Umbilical cord (tissue), 2 donors: ENCODE measurements around the gene TREML4. TPM values are rescaled to one million over a fixed set of nuclear protein-coding genes. Genes with fewer than 3 reads are reported as not detected.
"Not testable (repeated sequence)": the region's sequence is repeated elsewhere in the genome, so short reads cannot be mapped to it uniquely, and the experiment has no call there.

Source experiments
- DNase-seq: peaks from one replicate; pipeline ENCODE4 v3.0.0-alpha.2; 2015; ENCODE audit warnings: low spot score
- total RNA-seq: library from RNA; depleted of rRNA; stranded (reverse); fragments of >200 nt; gene quantifications from one replicate; pipeline ENCODE4 v1.2.3, GENCODE V29; 2014; ENCODE audit warnings: low replicate concordance; ENCODE audit not compliant: insufficient read depth

Gene TREML4
- total RNA-seq, 1 donor from 2014 or later: 0.48 TPM

DNA sequence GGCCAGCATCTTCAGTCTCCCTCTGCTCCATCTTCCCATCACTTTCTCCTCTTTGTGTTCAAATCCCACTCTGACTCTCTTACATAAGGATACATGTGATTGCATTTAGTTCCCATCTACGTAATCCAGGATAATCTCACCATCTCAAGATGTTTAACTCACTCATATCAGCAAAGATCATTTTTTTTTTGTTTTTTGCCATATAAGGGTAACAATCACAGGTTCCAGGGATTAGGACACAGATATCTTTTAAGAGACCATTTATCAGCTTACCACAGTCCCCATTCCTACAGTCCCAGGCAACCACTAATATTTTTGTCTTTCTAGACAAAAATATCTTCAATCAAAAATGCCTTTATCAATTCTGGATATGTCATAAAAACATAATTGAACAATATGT, 24.0 kb upstream of the TREML4 start:
- no peak for DNase-seq

DNA sequence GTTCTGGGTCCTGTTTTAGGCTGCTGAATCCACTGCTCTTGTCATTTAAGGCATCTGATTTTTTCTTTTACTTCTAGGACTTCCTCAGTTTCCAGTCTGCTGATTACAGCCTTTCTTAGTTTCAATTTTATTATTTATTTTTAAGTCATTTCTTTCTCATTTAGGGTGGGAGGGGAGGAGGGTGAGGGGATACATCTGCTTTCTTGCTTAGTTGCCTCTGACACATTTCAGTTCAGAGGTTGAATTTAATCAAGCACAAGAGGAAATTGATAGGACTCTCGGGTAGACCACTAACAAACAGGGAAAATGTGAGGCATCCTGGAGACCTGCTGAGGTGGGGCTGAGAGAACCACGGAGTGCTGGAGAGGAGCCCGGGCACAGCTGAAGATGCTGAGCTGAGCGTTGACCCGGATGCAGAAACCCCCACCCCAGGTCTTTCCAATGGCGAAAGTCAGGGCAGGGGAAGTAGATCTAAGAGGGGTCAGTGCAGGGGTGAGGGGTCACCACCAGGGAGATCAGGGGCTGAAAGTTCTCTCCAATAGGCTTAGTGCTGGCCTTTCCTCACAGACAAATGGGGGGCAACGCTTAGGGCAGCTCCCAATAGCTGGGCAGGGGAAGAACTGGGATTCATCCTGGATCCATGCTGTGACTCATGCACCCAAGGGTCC, 19.6 kb upstream of the TREML4 start:
- no peak for DNase-seq

DNA sequence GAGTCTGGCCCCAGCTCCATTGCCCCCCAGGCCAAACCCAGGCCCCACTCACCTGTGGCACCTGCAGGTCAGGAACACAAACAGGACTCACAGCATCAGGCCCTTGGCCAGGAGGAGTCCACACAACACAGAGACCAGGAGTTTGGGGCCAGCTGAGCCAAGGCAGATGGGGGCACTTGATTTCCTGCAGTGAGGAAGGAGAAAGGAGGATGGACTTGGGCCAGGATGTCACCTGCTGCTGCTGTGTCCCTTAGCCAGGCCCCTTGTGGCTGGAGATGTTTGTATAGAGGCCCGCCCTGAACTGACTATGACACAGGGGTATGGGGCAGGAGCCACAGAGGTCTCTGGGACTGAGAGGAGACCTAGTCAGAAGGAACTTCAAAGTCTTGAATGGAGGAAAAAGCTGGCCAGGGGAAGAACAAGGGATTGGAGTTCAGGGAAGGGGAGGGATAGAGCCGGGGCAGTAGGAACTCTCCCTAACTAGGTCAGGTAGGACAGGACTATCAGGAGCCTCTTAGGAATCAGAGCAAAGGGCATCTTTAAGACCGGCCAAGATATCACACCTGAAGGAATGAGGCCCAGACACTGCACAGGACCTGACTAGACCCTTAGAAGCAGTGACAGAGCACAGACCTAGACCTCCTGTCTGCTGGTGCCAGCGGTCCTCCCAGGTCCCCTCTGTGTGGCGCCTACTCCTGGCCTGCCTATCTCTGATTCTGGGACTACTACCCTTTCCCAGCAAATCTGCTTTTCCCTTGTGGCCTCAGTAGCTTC, 18.4 kb upstream of the TREML4 start:
- DNase-seq: no peak

DNA sequence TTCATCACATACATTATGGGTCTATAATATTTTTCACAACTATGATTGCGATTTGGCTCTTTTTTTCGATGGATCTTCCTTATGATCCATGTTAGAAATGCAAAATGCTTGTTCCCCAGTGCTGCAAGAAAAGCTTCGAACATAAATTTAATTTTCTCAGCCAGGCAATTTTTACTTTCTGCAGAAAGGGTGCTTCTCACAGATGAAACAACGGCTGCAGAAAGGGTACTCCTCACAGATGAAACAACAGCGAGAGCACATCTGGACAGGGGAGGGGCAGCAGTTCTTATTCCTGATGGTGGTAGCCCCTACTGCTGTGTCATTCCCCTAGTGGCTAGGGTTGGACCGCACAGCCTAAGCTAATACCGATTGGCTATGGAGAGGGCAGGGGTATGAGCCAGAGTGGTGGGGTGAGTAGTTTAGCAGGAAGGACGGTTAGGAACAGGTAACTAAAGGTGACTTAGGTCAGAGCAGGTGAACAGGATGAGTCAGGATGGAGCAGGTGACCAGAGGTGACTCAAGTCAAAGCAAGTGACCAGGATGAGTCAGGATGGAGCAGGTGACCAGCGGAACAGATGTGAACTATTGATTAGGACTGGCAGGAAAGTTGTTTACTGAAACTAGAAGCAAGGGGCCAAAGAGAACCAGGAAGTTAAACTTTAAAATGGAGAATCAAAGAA, 13.4 kb upstream of the TREML4 start:
- no peak for DNase-seq

DNA sequence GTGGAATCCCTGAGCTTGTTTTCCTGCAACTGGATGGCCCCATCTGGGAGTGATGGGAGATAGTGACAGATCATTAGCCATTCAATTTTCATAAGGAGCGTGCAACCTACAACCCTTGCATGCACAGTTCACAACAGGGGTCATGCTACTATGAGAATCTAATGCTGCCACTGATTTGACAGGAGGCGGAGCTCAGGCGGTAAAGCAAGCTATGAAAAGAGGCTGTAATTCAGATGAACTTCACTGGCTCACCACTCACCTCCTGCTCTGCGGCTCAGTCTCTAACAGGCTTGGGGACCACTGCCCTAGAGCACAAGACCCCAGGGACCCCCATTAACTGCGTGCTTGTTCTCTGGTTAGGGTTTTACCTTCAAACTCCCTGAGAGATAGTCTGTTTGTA, 12.4 kb upstream of the TREML4 start:
- DNase-seq: no peak

DNA sequence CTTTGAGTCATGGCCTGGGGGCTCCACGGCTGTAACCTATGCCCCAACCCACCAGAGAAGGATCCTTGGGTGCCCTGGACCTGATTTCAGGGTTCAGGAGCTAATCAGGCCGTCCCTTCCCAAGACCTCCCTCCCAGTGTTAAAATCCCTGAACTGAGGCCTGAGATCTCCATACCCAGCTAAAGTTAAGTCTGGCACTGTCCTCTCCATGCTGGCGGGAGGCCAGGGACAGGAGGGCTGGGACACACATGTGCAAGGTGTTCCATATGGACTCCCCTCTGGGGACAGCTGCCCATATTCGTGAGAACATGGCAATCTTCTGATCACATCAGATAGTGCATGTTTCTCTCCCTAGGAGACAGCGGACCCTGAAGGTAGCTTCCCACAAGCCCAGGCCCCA, 11.5 kb upstream of the TREML4 start:
- DNase-seq: no peak

DNA sequence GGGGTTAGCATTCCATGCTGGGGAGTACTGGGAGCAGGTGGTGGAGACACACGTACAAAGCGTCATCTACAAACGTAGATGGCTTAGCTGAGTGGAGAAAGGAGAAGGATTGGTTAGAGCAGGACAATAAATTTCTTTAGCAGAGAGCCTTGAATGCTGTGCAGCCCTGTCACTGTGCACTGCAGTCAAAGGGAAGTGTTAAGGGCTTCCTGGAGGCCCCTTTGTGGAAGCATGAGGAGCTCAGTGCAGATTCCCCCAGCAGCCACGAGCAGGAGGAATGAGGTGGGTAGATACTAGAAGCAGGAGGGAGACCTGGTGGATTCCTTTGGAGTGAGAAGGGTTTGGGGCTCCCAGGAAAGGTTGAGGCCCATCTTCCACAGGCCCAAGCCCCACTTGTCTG, 6.1 kb upstream of the TREML4 start:
- no peak for DNase-seq

DNA sequence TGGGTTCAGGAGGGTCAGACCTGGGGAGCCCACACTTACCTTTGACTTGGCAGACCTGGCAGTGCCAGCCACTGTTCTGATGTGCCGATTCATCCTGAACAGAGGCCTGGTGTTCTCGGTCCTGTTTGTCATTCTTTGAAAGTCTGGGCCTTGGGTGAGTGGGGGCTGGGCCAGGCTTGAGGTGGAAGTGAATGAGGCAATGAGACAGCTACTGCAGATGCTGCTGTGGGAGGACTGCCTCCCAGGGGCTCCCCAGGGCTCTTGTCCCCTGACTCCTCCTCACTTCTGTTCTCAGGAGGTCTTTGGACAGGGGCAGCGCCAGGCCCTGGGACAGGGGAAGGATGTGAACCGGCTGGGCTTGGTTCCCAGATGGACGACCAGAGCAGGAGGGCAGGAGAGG, 5.6 kb upstream of the TREML4 start:
- DNase-seq: no peak

DNA sequence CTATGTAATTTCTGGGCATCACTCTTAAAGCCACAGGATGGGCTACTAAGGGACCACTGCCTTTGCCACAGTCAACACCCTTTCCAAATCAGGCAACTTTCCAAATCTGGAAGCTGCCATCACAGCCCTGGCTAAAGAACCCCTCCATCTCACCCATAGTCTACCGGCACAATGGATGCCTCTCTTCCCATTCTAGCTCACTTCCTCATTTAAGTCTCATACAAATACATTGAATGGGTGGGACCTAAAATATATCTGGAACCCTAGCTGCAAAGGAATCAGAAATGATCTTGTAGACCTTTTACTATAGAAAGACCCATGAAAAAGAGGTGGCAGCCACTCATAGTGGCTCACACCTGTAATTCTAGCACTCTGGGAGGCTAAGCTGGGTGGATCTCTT, 3.3 kb upstream of the TREML4 start:
- DNase-seq: no peak

DNA sequence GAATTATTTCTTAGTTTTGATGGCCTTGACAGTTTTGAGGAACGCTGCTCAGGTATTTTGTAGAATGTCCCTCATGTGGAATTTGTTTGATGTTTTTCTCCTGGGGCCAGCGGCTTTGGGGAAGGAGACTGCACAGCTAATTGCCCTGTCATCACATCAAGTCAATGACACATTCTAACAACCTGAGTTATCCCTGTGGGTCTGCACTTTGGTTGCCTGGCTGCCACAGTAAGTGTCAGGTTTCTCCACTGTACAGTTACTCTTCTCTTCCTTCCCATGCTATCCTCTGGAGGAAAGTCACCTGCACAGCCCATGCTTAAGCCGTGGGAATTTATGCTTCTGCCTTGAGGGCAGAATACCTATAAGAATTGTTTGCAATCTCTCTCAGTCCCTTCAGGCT, 1.4 kb upstream of the TREML4 start:
- DNase-seq: no peak

DNA sequence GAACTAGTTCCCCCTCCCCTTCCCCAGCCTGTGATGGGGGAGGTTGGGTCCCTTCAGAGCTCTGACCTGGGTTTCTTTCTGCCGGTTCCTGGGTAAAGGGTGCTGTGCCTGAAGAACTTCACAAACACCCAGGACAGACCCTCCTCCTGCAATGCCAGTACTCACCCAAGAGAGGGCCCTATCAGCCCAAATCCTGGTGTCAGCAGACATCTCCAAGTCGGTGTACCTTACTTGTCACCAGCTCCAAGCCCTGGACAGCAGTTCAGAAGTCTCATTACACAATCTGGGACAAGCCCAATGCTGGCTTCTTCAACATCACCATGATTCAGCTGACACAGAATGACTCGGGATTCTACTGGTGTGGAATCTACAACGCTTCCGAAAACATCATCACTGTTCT, 467 bp downstream of the TREML4 start:
- no peak for DNase-seq

DNA sequence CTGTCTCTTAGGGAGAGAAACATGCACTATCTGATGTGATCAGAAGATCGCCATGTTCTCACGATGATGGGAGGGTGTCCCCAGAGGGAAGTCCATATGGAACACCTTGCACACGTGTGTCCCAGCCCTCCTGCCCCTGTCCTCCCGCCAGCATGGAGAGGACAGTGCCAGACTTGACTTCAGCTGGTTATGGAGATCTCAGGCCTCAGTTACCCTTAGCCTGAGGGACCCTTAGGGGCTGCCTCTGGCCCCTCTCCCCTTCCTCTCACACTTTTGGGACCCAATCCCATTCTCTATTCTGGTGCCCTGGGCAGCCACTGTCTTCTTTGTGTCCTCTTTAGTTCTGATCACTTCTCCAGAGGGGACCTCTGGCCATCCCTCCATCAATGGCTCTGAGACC, 1.6 kb downstream of the TREML4 start:
- DNase-seq: no peak

DNA sequence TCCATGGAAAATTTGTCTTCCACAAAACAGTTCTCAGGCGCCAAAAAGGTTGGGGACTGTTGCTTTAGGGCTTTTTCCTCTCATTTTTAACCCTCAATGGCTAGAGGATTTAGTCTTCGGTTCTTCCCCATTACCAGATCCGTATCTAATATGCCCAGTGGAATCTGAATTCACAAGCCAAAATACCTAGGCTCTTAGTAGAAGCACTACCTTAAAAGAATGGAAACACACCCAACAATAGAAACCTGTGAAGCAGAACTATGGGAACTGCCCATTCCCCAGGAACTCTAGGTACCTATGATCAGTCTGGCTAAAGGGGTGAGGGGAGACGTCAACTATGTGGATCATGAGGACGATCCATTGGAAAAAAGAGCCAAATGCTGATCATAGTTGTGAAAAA, 3.1 kb downstream of the TREML4 start:
- no peak for DNase-seq

DNA sequence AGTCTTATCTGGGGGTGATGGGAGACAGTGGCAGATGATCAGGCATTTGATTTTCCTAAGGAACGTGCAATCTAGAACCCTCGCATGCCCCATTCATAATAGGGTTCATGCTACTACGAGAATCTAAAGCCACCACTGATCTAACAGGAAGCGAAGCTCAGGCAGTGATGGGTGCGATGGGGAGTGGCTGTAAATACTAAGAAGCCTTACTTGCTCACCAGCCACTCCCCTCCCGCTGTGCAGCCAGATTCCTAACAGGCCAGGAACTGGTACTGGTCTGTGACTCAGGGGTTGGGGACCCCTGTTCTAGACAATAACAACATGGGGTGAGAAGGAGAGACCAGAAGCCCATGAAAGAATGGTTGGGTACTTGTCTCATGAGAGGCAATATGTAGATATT, 4.5 kb downstream of the TREML4 start:
- DNase-seq: no peak

DNA sequence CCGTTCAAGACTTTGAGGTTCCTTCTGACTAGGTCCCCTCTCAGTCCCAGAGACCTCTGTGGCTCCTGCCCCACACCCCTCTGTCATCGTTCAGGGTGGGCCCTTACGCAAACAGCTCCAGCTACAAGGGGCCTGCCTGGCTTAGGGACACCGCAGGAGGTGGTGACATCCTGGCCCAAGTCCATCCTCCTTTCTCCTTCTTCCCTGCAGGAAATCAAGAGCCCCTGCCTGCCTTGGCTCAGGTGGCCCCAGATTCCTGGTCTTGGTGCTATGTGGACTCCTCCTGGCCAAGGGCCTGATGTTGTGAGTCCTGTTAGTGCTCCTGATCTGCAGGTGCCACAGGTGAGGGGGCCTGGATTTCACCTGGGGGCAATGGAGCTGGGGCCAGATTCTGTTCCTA, 8.1 kb downstream of the TREML4 start:
- no peak for DNase-seq

DNA sequence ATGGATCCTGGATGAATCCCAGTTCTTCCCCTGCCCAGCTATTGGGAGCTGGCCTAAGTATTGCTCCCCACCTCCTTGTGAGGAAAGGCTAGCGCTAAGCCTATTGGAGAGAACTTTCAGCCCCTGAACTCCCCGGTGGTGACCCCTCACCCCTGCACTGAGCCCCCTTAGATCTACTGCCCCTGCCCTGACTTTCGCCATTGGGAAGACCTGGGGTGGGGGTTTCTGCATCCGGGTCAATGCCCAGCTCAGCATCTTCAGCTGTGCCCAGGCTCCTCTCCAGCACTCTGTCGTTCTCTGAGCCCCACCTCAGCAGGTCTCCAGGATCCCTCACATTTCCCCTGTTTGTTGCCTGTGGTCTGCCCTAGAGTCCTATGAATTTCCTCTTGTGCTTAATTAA, 9.0 kb downstream of the TREML4 start:
- DNase-seq: no peak

DNA sequence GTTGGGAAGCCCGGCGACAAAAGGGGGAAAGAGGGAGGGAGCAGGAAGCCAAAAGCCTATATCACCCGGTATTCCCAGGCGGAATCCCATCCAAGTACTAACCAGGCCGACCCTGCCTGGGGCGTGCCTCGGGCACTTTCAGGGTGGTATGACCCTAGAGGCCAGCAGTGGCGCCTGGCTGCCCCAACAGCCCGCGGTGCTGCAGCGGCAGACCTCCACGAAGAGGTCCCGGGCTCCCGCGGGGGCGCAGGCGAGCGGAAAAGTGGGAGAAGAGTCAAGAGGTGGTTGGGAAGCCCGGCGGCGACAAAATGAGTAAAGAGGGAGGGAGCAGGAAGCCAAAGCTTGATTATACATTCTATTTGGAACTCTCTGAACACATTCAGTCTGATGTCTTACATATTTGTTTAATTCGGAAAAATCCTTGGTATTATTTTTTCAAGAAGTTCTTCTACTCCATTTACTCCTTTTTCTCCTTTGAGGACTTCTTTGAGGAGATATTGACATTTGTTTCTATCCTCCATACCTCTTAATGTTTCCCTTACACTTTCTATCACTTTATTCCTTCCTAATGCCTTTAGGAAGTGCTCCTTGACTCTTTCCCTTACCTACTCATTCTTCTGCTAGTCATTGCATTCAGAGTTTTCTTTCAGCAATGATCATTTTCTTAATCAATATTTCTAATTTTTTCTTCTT, 11.5 kb downstream of the TREML4 start:
- DNase-seq: no peak

DNA sequence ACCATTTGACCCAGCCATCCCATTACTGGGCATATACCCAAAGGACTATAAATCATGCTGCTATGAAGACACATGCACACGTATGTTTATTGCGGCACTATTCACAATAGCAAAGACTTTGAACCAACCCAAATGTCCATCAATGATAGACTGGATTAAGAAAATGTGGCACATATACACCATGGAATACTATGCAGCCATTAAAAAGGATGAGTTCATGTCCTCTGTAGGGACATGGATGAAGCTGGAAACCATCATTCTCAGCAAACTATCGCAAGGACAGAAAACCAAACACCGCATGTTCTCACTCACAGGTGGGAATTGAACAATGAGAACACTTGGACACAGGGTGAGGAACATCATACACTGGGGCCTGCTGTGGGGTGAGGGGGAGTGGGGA, 18.4 kb downstream of the TREML4 start:
- DNase-seq: not testable (repeated sequence)

DNA sequence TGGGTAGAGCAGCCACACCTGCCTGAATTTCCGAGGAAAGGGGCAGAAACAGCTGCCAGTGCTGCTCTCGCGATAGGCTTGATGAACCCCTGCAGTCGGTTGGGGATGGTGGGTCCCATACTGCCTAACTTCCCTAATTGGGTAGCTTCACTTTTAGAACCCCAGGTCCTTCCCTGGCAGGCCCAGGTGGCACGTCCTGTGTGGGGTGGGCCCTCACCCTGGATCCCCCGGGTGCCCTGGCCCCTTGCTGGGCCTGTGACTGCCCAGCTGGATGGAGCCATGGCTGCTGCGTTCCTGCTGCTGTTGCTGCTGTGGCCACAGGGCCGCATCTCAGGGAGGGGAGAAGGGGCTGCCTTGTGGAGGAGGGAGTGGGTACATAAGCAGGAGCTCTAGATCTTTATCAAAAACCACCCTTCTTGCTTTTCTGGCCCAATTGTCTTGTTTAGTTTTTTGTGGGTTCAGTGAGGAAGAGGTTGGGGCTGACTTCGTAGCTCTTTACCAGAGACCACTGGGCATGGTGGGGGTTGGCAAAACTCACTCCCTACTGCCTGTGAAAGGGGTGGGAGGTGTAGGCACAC, 19.2 kb downstream of the TREML4 start:
- no peak for DNase-seq

DNA sequence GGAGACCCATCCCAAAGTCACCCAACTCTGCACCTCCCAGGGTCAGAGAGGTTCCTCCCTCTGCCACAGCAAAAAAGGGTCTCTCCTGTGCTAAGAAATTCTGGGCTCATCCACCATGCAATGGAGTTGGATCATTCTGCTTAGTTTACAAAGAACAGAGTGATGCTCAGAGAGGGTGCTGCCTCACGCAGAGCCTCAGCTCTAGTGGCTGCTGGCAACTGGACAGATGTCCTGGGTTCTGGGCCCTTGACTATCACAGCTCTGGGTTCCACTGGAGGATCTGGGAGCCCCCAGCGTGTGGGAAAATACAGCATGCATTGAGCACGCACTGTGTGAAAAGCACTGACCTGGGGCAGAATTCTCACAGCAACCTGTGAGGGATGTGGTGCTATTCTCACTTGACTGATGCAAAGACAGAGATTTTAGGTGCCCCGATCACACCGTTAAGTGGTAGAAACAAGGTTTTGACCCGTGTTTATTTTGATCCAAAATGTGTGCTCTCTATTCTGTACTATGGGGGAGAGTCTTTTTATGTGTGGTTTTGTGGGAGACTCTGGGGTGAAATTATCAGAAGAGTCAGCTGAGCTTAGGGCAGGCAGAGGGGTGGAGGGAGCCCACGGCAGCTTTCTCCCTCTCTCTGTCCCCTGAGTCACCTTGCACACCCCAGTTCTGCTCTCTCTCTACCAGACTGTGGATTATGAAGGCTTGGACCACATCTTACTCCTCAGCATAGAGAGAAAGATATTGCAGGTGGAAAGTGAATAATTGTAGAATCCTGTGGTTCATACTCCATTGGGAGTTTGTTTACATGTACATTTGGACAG, 19.9 kb downstream of the TREML4 start:
- no peak for DNase-seq
